T-cell (primary cell): Measurements from ENCODE around the gene BCOR. TPM values are rescaled to one million over a fixed set of nuclear protein-coding genes. Genes with fewer than 3 reads are reported as not detected.
A peak's percentile ranks its signal among the peaks of the same experiment; 100 is the strongest.

Experiments
- ATAC-seq, 4 experiments: fragments of 200-7000 bp in 3 of 4; fragments of 150-1000 bp in 1 of 4; cut with Tn5 transposase; replicated peaks in 1 of 4; 1 replicate in 3 of 4; 2 replicates in 1 of 4; pipeline ENCODE4 v1.10.0; 2021; ENCODE audit warnings: moderate library complexity in 3 of 4, mild to moderate bottlenecking in 2 of 4, moderate number of reproducible peaks in 1 of 4
- CTCF ChIA-PET, 2 donors: fragments of 300-600 bp; sonication (Branson Sonifier 250); formaldehyde crosslinking; loops; one replicate each; lab custom pipeline; 2022; ENCODE audit warnings: antibody characterized with exemption in 2 of 2; lab: Charles Lee
- POLR2A ChIA-PET, 2 donors: fragments of 300-600 bp; sonication (Branson Sonifier 250); formaldehyde crosslinking; loops; one replicate each; lab custom pipeline; 2022; ENCODE audit warnings: antibody characterized with exemption in 2 of 2; lab: Charles Lee
- DNase-seq, 35 experiments: peaks; one replicate each; pipeline versions ENCODE4 v3.0.0 to v3.0.0-alpha.2; 2013 to 2023
- H3K27ac ChIP-seq: one replicate; pipeline ENCODE4 v1.5.1; 2013; ENCODE audit warnings: low read length
- H3K27me3 ChIP-seq, 2 experiments: replicated peaks in 1 of 2; 1 replicate in 1 of 2; 2 replicates in 1 of 2; pipeline versions ENCODE4 v1.6.1 to v1.7.0; 2013; ENCODE audit warnings: low read length in 1 of 2, mixed read lengths in 1 of 2; ENCODE audit not compliant: control insufficient read depth in 2 of 2, insufficient read depth in 2 of 2; ENCODE audit errors: extremely low read depth in 1 of 2
- H3K36me3 ChIP-seq, 2 donors: 1 replicate in 1 of 2; 2 replicates in 1 of 2; pipeline versions ENCODE4 v1.6.1 to v1.7.0; 2013; ENCODE audit warnings: low read length in 1 of 2; ENCODE audit not compliant: control insufficient read depth in 2 of 2, insufficient read depth in 1 of 2; ENCODE audit errors: extremely low read depth in 1 of 2
- H3K4me1 ChIP-seq, 2 experiments: 1 replicate in 1 of 2; 2 replicates in 1 of 2; pipeline versions ENCODE4 v1.6.1 to v1.7.0; 2013; ENCODE audit warnings: low read length in 2 of 2, mixed read lengths in 1 of 2; ENCODE audit not compliant: insufficient read depth in 2 of 2, control insufficient read depth in 1 of 2; ENCODE audit errors: extremely low read depth in 1 of 2
- H3K4me3 ChIP-seq, 2 donors: 1 replicate in 1 of 2; 2 replicates in 1 of 2; pipeline versions ENCODE4 v1.5.1 to v1.7.0; 2013; ENCODE audit warnings: mild to moderate bottlenecking in 2 of 2, low read length in 1 of 2, moderate library complexity in 1 of 2; ENCODE audit not compliant: control insufficient read depth in 1 of 2; ENCODE audit errors: extremely low read depth in 1 of 2
- H3K9me3 ChIP-seq: 2 replicates; pipeline ENCODE4 v1.7.0; 2013
- H3K27ac Mint-ChIP-seq, 2 donors: one replicate each; pipeline ENCODE4 v1.8.0; 2020 to 2021; ENCODE audit warnings: mild to moderate bottlenecking in 2 of 2, mixed read lengths in 2 of 2
- H3K27me3 Mint-ChIP-seq, 2 donors: one replicate each; pipeline ENCODE4 v1.8.0; 2021 to 2022; ENCODE audit warnings: mixed read lengths in 2 of 2
- H3K36me3 Mint-ChIP-seq: one replicate; pipeline ENCODE4 v1.8.0; 2021; ENCODE audit warnings: mixed read lengths
- H3K4me1 Mint-ChIP-seq, 3 donors: one replicate each; pipeline ENCODE4 v1.8.0; 2020 to 2022; ENCODE audit warnings: mixed read lengths in 3 of 3, mild to moderate bottlenecking in 1 of 3
- H3K4me3 Mint-ChIP-seq, 3 donors: one replicate each; pipeline ENCODE4 v1.8.0; 2020 to 2022; ENCODE audit warnings: mild to moderate bottlenecking in 3 of 3, mixed read lengths in 3 of 3, moderate library complexity in 3 of 3
- H3K9me3 Mint-ChIP-seq, 3 donors: one replicate each; pipeline ENCODE4 v1.8.0; 2020 to 2022; ENCODE audit warnings: mixed read lengths in 3 of 3
- WGBS: methylation state at CpG from one replicate; pipeline ENCODE4 v1.1.5; 2013; ENCODE audit warnings: missing lambda C conversion rate; ENCODE audit not compliant: insufficient coverage; 5-methylcytosine and 5-hydroxymethylcytosine counted together
- total RNA-seq, 35 experiments: library from RNA in 6 of 35; stranded (reverse) in 6 of 35; fragments of 120-200 nt in 1 of 35; gene quantifications; one replicate each; pipeline versions ENCODE4 v1.2.1 to v1.2.4 and lab custom pipeline; 2013 to 2026

Gene BCOR
- total RNA-seq, 5 donors from 2014 or later (not counting 1 experiment from before 2014, with no cell fraction given) = 24.4 to 49.2 (median 42.2) TPM

- no peak overlapping the region for H3K27ac Mint-ChIP-seq
- no peaks in the 10 kb centered on the region for H3K9me3 ChIP-seq
- DNase-seq (no peak), ATAC-seq (no peak)
- no peak overlapping the region for H3K27ac ChIP-seq
- CTCF ChIA-PET = interaction anchor here in 1 of 2 donors (0.6 kb wide), 1 partner anchor 24 kb away, joined by 4 read pairs; no protein-coding TSS in a partner anchor
- peak overlapping the region in 1 of 3 donors; percentile 44 for H3K4me3 Mint-ChIP-seq
- H3K36me3 ChIP-seq = no peaks in the 10 kb centered on the region
- no peaks in the 10 kb centered on the region for H3K27me3 ChIP-seq
- H3K36me3 Mint-ChIP-seq = no peaks in the 10 kb centered on the region
- H3K27me3 Mint-ChIP-seq = peaks cover 0 to 27% of the 10 kb centered on the region in 2 donors
- H3K4me3 ChIP-seq = no peak overlapping the region
- peaks cover 68 to 71% (median 70%) of the 10 kb centered on the region in 3 donors for H3K4me1 Mint-ChIP-seq
- no peaks in the 10 kb centered on the region for H3K9me3 Mint-ChIP-seq
- WGBS = 93% methylated on average over 2 of the region's 13 CpGs
- peaks cover 8 to 88% of the 10 kb centered on the region in 2 experiments for H3K4me1 ChIP-seq
- POLR2A ChIA-PET = interaction anchor here in 1 of 2 donors (0.5 to 1.1 kb wide), 3 partner anchors 9 to 79 kb away, joined by 3 to 7 read pairs (median 3); no protein-coding TSS in a partner anchor
Observed at GRCh38 chrX:40087425-40088298, 10.1 kb downstream of the BCOR start.

GRCh38 chrX:40086569-40087335 lies 11.0 kb downstream of the BCOR start:
- ChIA-PET CTCF (interaction anchor here (0.5 to 0.6 kb wide), 2 partner anchors 76 to 792 kb away, joined by 3 to 4 read pairs; no protein-coding TSS in a partner anchor), POLR2A (no interaction called here)
- no peaks in the 10 kb centered on the region for H3K9me3 Mint-ChIP-seq
- 93% methylated on average over 10 of the region's 30 CpGs for WGBS
- H3K4me3 Mint-ChIP-seq = peak overlapping the region in 1 of 3 donors; percentile 16
- H3K36me3 ChIP-seq = no peaks in the 10 kb centered on the region
- H3K27me3 ChIP-seq = no peaks in the 10 kb centered on the region
- peaks cover 0 to 27% of the 10 kb centered on the region in 2 donors for H3K27me3 Mint-ChIP-seq
- ATAC-seq (no peak), DNase-seq (no peak)
- H3K4me1 Mint-ChIP-seq = peaks cover 69 to 74% (median 73%) of the 10 kb centered on the region in 3 donors
- H3K27ac Mint-ChIP-seq = peak overlapping the region; percentile 66
- H3K4me1 ChIP-seq = peaks cover 16 to 90% of the 10 kb centered on the region in 2 experiments
- no peaks in the 10 kb centered on the region for H3K9me3 ChIP-seq
- no peak overlapping the region for H3K4me3 ChIP-seq
- H3K27ac ChIP-seq = no peak overlapping the region
- no peaks in the 10 kb centered on the region for H3K36me3 Mint-ChIP-seq

- peak in 1 of 35 experiments; percentile 20 for DNase-seq
- no peak overlapping the region for H3K27ac Mint-ChIP-seq
- no peaks in the 10 kb centered on the region for H3K27me3 ChIP-seq
- H3K9me3 ChIP-seq = no peaks in the 10 kb centered on the region
- H3K36me3 Mint-ChIP-seq = no peaks in the 10 kb centered on the region
- peaks cover 60 to 74% (median 73%) of the 10 kb centered on the region in 3 donors for H3K4me1 Mint-ChIP-seq
- WGBS = no CpG with 5 or more reads among the region's 6 CpGs
- peak in 1 of 4 experiments; percentile 28 for ATAC-seq
- POLR2A ChIA-PET = no interaction called here
- H3K27me3 Mint-ChIP-seq = peaks cover 0 to 24% of the 10 kb centered on the region in 2 donors
- CTCF ChIA-PET = interaction anchor here (0.6 kb wide), 2 partner anchors 91 to 793 kb away, joined by 3 to 4 read pairs; no protein-coding TSS in a partner anchor
- no peaks in the 10 kb centered on the region for H3K36me3 ChIP-seq
- H3K4me3 Mint-ChIP-seq = no peak overlapping the region
- H3K27ac ChIP-seq = no peak overlapping the region
- H3K4me1 ChIP-seq = peaks cover 17 to 88% of the 10 kb centered on the region in 2 experiments
- H3K9me3 Mint-ChIP-seq = no peaks in the 10 kb centered on the region
- H3K4me3 ChIP-seq = no peak overlapping the region
Observed at GRCh38 chrX:40085714-40086113, 12.0 kb downstream of the BCOR start.

- no peaks in the 10 kb centered on the region for H3K27me3 ChIP-seq
- H3K9me3 ChIP-seq = no peaks in the 10 kb centered on the region
- WGBS = no CpG with 5 or more reads among the region's 18 CpGs
- peak overlapping the region in 1 of 2 donors; percentile 48 for H3K27ac Mint-ChIP-seq
- no peak for ATAC-seq
- H3K36me3 Mint-ChIP-seq = no peaks in the 10 kb centered on the region
- H3K9me3 Mint-ChIP-seq = no peaks in the 10 kb centered on the region
- no peaks in the 10 kb centered on the region for H3K36me3 ChIP-seq
- ChIA-PET POLR2A (interaction anchor here in 1 of 2 donors (0.6 to 1.0 kb wide), 2 partner anchors 10 to 31 kb away, joined by 3 to 7 read pairs; no protein-coding TSS in a partner anchor), CTCF (interaction anchor here (0.6 to 0.7 kb wide), 6 partner anchors 12 to 276 kb away, joined by 3 to 4 read pairs (median 3); no protein-coding TSS in a partner anchor)
- H3K4me3 Mint-ChIP-seq = peak overlapping the region; percentile 39 to 84 (median 68)
- H3K27ac ChIP-seq = no peak overlapping the region
- H3K4me1 ChIP-seq = peaks cover 17 to 87% of the 10 kb centered on the region in 2 experiments
- H3K27me3 Mint-ChIP-seq = peaks cover 0 to 23% of the 10 kb centered on the region in 2 donors
- H3K4me3 ChIP-seq = no peak overlapping the region
- peaks cover 59 to 77% (median 75%) of the 10 kb centered on the region in 3 donors for H3K4me1 Mint-ChIP-seq
- no peak for DNase-seq
Observed at GRCh38 chrX:40085102-40085551, 12.6 kb downstream of the BCOR start.

- peaks cover 17 to 85% of the 10 kb centered on the region in 2 experiments for H3K4me1 ChIP-seq
- no CpG with 5 or more reads among the region's 11 CpGs for WGBS
- H3K36me3 ChIP-seq = no peaks in the 10 kb centered on the region
- H3K4me3 ChIP-seq = peak overlapping the region; percentile 37 to 54
- ATAC-seq (peak in 1 of 4 experiments; percentile 34), DNase-seq (peak in 1 of 35 experiments; percentile 17)
- no peaks in the 10 kb centered on the region for H3K9me3 ChIP-seq
- no peaks in the 10 kb centered on the region for H3K27me3 ChIP-seq
- Mint-ChIP-seq H3K27me3 (peaks cover 0 to 23% of the 10 kb centered on the region in 2 donors), H3K4me3 (peak overlapping the region; percentile 68 to 84 (median 78)), H3K4me1 (peaks cover 60 to 77% (median 75%) of the 10 kb centered on the region in 3 donors), H3K27ac (peak overlapping the region in 1 of 2 donors; percentile 48), H3K9me3 (no peaks in the 10 kb centered on the region), H3K36me3 (no peaks in the 10 kb centered on the region)
- ChIA-PET CTCF (interaction anchor here (0.6 to 0.7 kb wide), 6 partner anchors 12 to 275 kb away, joined by 3 to 4 read pairs (median 3); no protein-coding TSS in a partner anchor), POLR2A (interaction anchor here in 1 of 2 donors (0.6 to 1.0 kb wide), 2 partner anchors 11 to 31 kb away, joined by 3 to 7 read pairs; no protein-coding TSS in a partner anchor)
- no peak overlapping the region for H3K27ac ChIP-seq
Observed at GRCh38 chrX:40084471-40085101, 13.2 kb downstream of the BCOR start.
